Measurements from ENCODE around the gene AGXT. TPM values are rescaled to one million over a fixed set of nuclear protein-coding genes. Genes with fewer than 3 reads are reported as not detected.

AGXT gene
- total RNA-seq, 1 experiment from 2014 or later = 0.34 TPM

DNA sequence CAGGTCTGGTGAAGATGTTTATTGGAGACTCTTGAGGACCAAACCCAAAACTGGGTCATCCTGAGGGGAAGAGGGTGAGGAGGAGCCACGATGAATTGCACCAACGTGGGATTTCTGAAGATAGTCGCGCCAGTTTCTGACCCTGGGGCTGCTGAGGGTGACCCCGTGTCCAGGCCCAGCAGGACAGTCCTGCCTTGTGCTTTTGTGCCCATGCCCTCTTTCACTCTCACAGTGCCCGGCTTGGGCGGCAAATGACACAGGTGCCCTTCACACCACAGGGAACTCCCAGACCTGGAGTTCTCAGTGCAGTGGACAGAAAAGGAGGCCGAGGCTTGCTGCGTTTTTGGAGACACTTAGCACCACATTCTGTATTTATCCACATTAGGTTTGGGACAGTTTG is 33.1 kb upstream of the AGXT start:
- no peak overlapping the region for H3K4me3 ChIP-seq (replicated peaks in 1 of 2; ENCODE audit: low read depth in 1 of 2, low read length in 2 of 2)
- no peak for TF ChIP-seq ZFX (IDR thresholded peaks at IDR 0.05)
- no peak for TF ChIP-seq ZNF274 (IDR thresholded peaks at IDR 0.05; ENCODE audit: low read depth, low read length)
- TF ChIP-seq JUND (IDR thresholded peaks at IDR 0.05) = no peak
- RAD21 ChIA-PET (ENCODE audit: low non-redundant PET in 1 of 2, low total read pairs in 2 of 2, uncharacterized antibody in 2 of 2, unreplicated experiment in 2 of 2) = no interaction called here
- POLR2A ChIA-PET = no interaction called here
- H2AFZ ChIP-seq (ENCODE audit: low read depth, low read length, poor library complexity, severe bottlenecking) = no peak overlapping the region
- CTCF ChIA-PET = no interaction called here
- H3K4me1 ChIP-seq (ENCODE audit: control insufficient read depth in 1 of 2, insufficient read depth in 2 of 2, low read length in 2 of 2) = peaks cover 4 to 6% of the 10 kb centered on the region in 2 experiments; a peak in 3 of 4 replicates
- intact Hi-C loops (cut with micrococcal nuclease) = loop anchor here (10.0 kb wide), 1 partner anchor 171 kb away; no protein-coding TSS in a partner anchor
- no peak for ATAC-seq
- no peaks in the 10 kb centered on the region for H3K79me2 ChIP-seq (ENCODE audit: insufficient read depth, low read length)
- no peaks in the 10 kb centered on the region for H3K9me2 ChIP-seq (ENCODE audit: insufficient read depth)
- no peaks in the 10 kb centered on the region for H4K20me1 ChIP-seq (ENCODE audit: insufficient read depth)
- no peak overlapping the region for H3K9ac ChIP-seq (ENCODE audit: low read length)
- no peak overlapping the region for H3K4me2 ChIP-seq (ENCODE audit: low read length)
- DNase-seq (ENCODE audit: low read depth, low spot score) = no peak
- H3K27ac ChIP-seq (ENCODE audit: low read depth, low read length) = no peak overlapping the region
- no TSS peak for BruUV-seq (replicated peaks)
- H3K9me3 ChIP-seq (ENCODE audit: control insufficient read depth in 1 of 2, insufficient read depth in 1 of 2, low read depth in 1 of 2, low read length in 2 of 2) = no peaks in the 10 kb centered on the region
- H3K27me3 ChIP-seq (ENCODE audit: insufficient read depth, low read length) = 0 out of 2 replicates have a peak, but pooled peaks cover 2% of the 10 kb centered on the region
- no peaks in the 10 kb centered on the region for H3K36me3 ChIP-seq (ENCODE audit: control insufficient read depth in 1 of 2, insufficient read depth in 2 of 2, low read length in 2 of 2)

GRCh38 chr2:240836781-240837467 is 31.7 kb upstream of the AGXT start:
- no peaks in the 10 kb centered on the region for H3K9me3 ChIP-seq (ENCODE audit: control insufficient read depth in 1 of 2, insufficient read depth in 1 of 2, low read depth in 1 of 2, low read length in 2 of 2)
- H4K20me1 ChIP-seq (ENCODE audit: insufficient read depth) = no peaks in the 10 kb centered on the region
- H3K27ac ChIP-seq (ENCODE audit: low read depth, low read length) = no peak overlapping the region
- no peak overlapping the region for H2AFZ ChIP-seq (ENCODE audit: low read depth, low read length, poor library complexity, severe bottlenecking)
- no peaks in the 10 kb centered on the region for H3K9me2 ChIP-seq (ENCODE audit: insufficient read depth)
- 0 out of 2 replicates have a peak, but pooled peaks cover 2% of the 10 kb centered on the region for H3K27me3 ChIP-seq (ENCODE audit: insufficient read depth, low read length)
- no peak overlapping the region for H3K4me3 ChIP-seq (replicated peaks in 1 of 2; ENCODE audit: low read depth in 1 of 2, low read length in 2 of 2)
- no peak overlapping the region for H3K9ac ChIP-seq (ENCODE audit: low read length)
- intact Hi-C loops (cut with micrococcal nuclease) = loop anchor here (10.0 kb wide), 1 partner anchor 172 kb away; no protein-coding TSS in a partner anchor
- peaks cover under 1 to 1% of the 10 kb centered on the region in 2 experiments; a peak in 3 of 4 replicates for H3K4me1 ChIP-seq (ENCODE audit: control insufficient read depth in 1 of 2, insufficient read depth in 2 of 2, low read length in 2 of 2)
- no peak for TF ChIP-seq POLR2A (IDR thresholded peaks at IDR 0.05; ENCODE audit: borderline replicate concordance, extremely low read depth, insufficient read depth, insufficient read length)
- TF ChIP-seq, protein P1, sequence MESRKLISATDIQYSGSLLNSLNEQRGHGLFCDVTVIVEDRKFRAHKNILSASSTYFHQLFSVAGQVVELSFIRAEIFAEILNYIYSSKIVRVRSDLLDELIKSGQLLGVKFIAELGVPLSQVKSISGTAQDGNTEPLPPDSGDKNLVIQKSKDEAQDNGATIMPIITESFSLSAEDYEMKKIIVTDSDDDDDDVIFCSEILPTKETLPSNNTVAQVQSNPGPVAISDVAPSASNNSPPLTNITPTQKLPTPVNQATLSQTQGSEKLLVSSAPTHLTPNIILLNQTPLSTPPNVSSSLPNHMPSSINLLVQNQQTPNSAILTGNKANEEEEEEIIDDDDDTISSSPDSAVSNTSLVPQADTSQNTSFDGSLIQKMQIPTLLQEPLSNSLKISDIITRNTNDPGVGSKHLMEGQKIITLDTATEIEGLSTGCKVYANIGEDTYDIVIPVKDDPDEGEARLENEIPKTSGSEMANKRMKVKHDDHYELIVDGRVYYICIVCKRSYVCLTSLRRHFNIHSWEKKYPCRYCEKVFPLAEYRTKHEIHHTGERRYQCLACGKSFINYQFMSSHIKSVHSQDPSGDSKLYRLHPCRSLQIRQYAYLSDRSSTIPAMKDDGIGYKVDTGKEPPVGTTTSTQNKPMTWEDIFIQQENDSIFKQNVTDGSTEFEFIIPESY (IDR thresholded peaks at IDR 0.05; ENCODE audit: extremely low read depth, insufficient replicate concordance, low read length) = no peak
- no peak for TF ChIP-seq REST (IDR thresholded peaks at IDR 0.05; ENCODE audit: low read depth)
- TF ChIP-seq, protein P2, sequence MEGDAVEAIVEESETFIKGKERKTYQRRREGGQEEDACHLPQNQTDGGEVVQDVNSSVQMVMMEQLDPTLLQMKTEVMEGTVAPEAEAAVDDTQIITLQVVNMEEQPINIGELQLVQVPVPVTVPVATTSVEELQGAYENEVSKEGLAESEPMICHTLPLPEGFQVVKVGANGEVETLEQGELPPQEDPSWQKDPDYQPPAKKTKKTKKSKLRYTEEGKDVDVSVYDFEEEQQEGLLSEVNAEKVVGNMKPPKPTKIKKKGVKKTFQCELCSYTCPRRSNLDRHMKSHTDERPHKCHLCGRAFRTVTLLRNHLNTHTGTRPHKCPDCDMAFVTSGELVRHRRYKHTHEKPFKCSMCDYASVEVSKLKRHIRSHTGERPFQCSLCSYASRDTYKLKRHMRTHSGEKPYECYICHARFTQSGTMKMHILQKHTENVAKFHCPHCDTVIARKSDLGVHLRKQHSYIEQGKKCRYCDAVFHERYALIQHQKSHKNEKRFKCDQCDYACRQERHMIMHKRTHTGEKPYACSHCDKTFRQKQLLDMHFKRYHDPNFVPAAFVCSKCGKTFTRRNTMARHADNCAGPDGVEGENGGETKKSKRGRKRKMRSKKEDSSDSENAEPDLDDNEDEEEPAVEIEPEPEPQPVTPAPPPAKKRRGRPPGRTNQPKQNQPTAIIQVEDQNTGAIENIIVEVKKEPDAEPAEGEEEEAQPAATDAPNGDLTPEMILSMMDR (IDR thresholded peaks at IDR 0.05 in 2 of 3, conservative IDR thresholded peaks at IDR 0.05 in 1 of 3; ENCODE audit: borderline replicate concordance in 1 of 3, insufficient read depth in 1 of 3, low read depth in 2 of 3, low read length in 2 of 3) = no peak
- TF ChIP-seq, protein P3, sequence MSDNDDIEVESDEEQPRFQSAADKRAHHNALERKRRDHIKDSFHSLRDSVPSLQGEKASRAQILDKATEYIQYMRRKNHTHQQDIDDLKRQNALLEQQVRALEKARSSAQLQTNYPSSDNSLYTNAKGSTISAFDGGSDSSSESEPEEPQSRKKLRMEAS (IDR thresholded peaks at IDR 0.05) = no peak
- no peak for TF ChIP-seq JUND (IDR thresholded peaks at IDR 0.05)
- no peak for TF ChIP-seq SP1 (IDR thresholded peaks at IDR 0.05; ENCODE audit: low read depth)
- BruUV-seq (replicated peaks) = no TSS peak
- no peak for DNase-seq (ENCODE audit: low read depth, low spot score)
- no peak for ATAC-seq
- RAD21 ChIA-PET (ENCODE audit: low non-redundant PET in 1 of 2, low total read pairs in 2 of 2, uncharacterized antibody in 2 of 2, unreplicated experiment in 2 of 2) = no interaction called here
- CTCF ChIA-PET = no interaction called here
- H3K4me2 ChIP-seq (ENCODE audit: low read length) = no peak overlapping the region
- H3K79me2 ChIP-seq (ENCODE audit: insufficient read depth, low read length) = no peaks in the 10 kb centered on the region
- no peaks in the 10 kb centered on the region for H3K36me3 ChIP-seq (ENCODE audit: control insufficient read depth in 1 of 2, insufficient read depth in 2 of 2, low read length in 2 of 2)
- POLR2A ChIA-PET = no interaction called here
